K562 (cell line): Measurements from ENCODE around the gene AIF1L. TPM values are rescaled to one million over a fixed set of nuclear protein-coding genes. Genes with fewer than 3 reads are reported as not detected.
"Not testable (repeated sequence)": the region's sequence is repeated elsewhere in the genome, so short reads cannot be mapped to it uniquely, and the experiment has no call there.

ENCODE experiments used
- ATAC-seq: fragments of 200-7000 bp; cut with Tn5 transposase; 3 replicates; pipeline ENCODE4 v1.9.1; 2020; ENCODE audit warnings: moderate library complexity
- BruUV-seq: library from RNA; stranded (reverse); fragments of 400-500 nt; replicated peaks from 2 replicates; lab custom pipeline; 2021; lab: Mats Ljungman, UMichigan
- CTCF ChIA-PET: fragments of 300-600 bp; formaldehyde crosslinking; extraction: SDS; loops from one replicate; lab custom pipeline; 2021; ENCODE audit warnings: low intra/inter-chr PET ratio; lab: Yijun Ruan, JAX
- POLR2A ChIA-PET: fragments of 300-600, 350-650 bp; sonication (Branson Sonifier 250); formaldehyde crosslinking; extraction: SDS; loops from one replicate; lab custom pipeline; 2021; ENCODE audit warnings: antibody characterized with exemption, inconsistent platforms; lab: Yijun Ruan, JAX
- DNase-seq, 4 experiments: peaks; one replicate each; pipeline versions ENCODE4 v3.0.0 to v3.0.0-alpha.2; 2011 to 2018; ENCODE audit warnings: low spot score in 3 of 4, mixed read lengths in 3 of 4; ENCODE audit errors: extremely low read depth in 1 of 4
- FAIRE-seq: peaks from 2 replicates; lab custom pipeline; 2011; peaks lifted over from hg19 to GRCh38; lab: Jason Lieb, UNC
- H2AFZ ChIP-seq: 2 replicates; pipeline ENCODE4 v1.6.0; 2011; ENCODE audit warnings: low read depth, low read length, control low read depth, inconsistent platforms
- H3K27ac ChIP-seq: fragments of 200-600 bp; 3 replicates; pipeline ENCODE4 v1.8.0; 2011; ENCODE audit warnings: low read depth, mild to moderate bottlenecking, control low read depth, inconsistent platforms, low read length, moderate library complexity, mixed read lengths; ENCODE audit errors: extremely low read depth
- H3K27me3 ChIP-seq, 2 experiments: fragments of 300-600 bp in 1 of 2; 2 replicates in 1 of 2; 3 replicates in 1 of 2; pipeline versions ENCODE4 v1.6.0 to v1.8.0; 2011; ENCODE audit warnings: inconsistent platforms in 2 of 2, low read length in 2 of 2, mild to moderate bottlenecking in 1 of 2, mixed read lengths in 1 of 2, moderate library complexity in 1 of 2; ENCODE audit not compliant: control insufficient read depth in 2 of 2, insufficient read depth in 2 of 2
- H3K36me3 ChIP-seq: fragments of 300-600 bp; 3 replicates; pipeline ENCODE4 v1.8.0; 2011; ENCODE audit warnings: mild to moderate bottlenecking, low read length, inconsistent platforms; ENCODE audit not compliant: control insufficient read depth, insufficient read depth
- H3K4me1 ChIP-seq, 2 experiments: fragments of 200-600 bp in 1 of 2; replicated peaks in 1 of 2; 2 replicates in 1 of 2; 3 replicates in 1 of 2; pipeline versions ENCODE4 v1.5.1 to v1.8.0; 2011; ENCODE audit warnings: inconsistent platforms in 2 of 2, low read length in 2 of 2, mild to moderate bottlenecking in 1 of 2, mixed read lengths in 1 of 2, moderate library complexity in 1 of 2; ENCODE audit not compliant: control insufficient read depth in 2 of 2, insufficient read depth in 2 of 2
- H3K4me2 ChIP-seq: 2 replicates; pipeline ENCODE4 v1.6.1; 2011; ENCODE audit warnings: low read length, control low read depth, inconsistent platforms, mixed read lengths; ENCODE audit not compliant: insufficient read depth
- H3K4me3 ChIP-seq: fragments of 200-600 bp; sonication (generic), shearing (Covaris generic); 2 replicates; pipeline ENCODE4 v1.5.1; 2016; ENCODE audit warnings: control low read depth, inconsistent platforms
- H3K79me2 ChIP-seq: fragments of 200-600 bp; 3 replicates; pipeline ENCODE4 v1.8.0; 2011; ENCODE audit warnings: low read length, inconsistent platforms; ENCODE audit not compliant: control insufficient read depth, insufficient read depth
- H3K9ac ChIP-seq, 2 experiments: 2 replicates each; pipeline versions ENCODE4 v1.6.0 to v1.6.1; 2011; ENCODE audit warnings: low read depth in 2 of 2, low read length in 2 of 2, control low read depth in 1 of 2, inconsistent platforms in 1 of 2, mild to moderate bottlenecking in 1 of 2, mixed read lengths in 1 of 2; ENCODE audit not compliant: insufficient read depth in 1 of 2
- H3K9me1 ChIP-seq: one replicate; pipeline ENCODE4 v1.6.0; 2011; ENCODE audit warnings: inconsistent platforms, mild to moderate bottlenecking, low read length, moderate library complexity; ENCODE audit not compliant: control insufficient read depth, insufficient read depth
- H3K9me3 ChIP-seq: replicated peaks from 2 replicates; pipeline ENCODE4 v1.5.1; 2011; ENCODE audit warnings: low read depth, low read length, inconsistent platforms; ENCODE audit not compliant: control insufficient read depth, insufficient read depth
- H4K20me1 ChIP-seq: replicated peaks from 2 replicates; pipeline ENCODE4 v1.6.1; 2011; ENCODE audit warnings: low read length, inconsistent platforms, mixed read lengths; ENCODE audit not compliant: control insufficient read depth, insufficient read depth
- WGBS: fragments of 100-300 bp; shearing (Covaris generic); methylation state at CpG from one replicate; pipeline ENCODE4 v1.1.6; 2016; ENCODE audit warnings: low coverage, mixed read lengths; ENCODE audit not compliant: insufficient coverage; ENCODE audit errors: missing lambda C conversion rate; 5-methylcytosine and 5-hydroxymethylcytosine counted together
- in situ Hi-C: fragments of 300-500 bp; cut with MboI; formaldehyde crosslinking; loops from 4 replicates; pipeline ENCODE4 v1.15.0; 2018; ENCODE audit warnings: inconsistent platforms, mixed read lengths
- intact Hi-C: fragments of 100-400 bp; cut with micrococcal nuclease; formaldehyde crosslinking; loops from 2 replicates; pipeline ENCODE4 v1.14.2; 2022
- polyA plus RNA-seq, 8 experiments: library from polyadenylated mRNA; depleted of rRNA in 4 of 8; stranded (reverse) in 5 of 8; unstranded in 3 of 8; fragments of >200 nt; fragmentation: Nextera tagmentation in 2 of 8; fragmentation: Illumina TruSeq in 1 of 8; extraction: Ambion mirVana in 2 of 8; extraction: Trizol in 1 of 8; gene quantifications; 2 replicates each; pipeline versions ENCODE4 v1.2.1 to v1.2.3, GENCODE V29; 2011 to 2014; ENCODE audit warnings: inconsistent platforms in 1 of 8, missing spikeins in 1 of 8
- total RNA-seq, 7 experiments: library from RNA; depleted of rRNA in 6 of 7; stranded (reverse); fragments of >200 nt in 6 of 7; fragmentation: Illumina TruSeq in 2 of 7; extraction: Trizol in 2 of 7; gene quantifications; 2 replicates each; pipeline versions ENCODE4 v1.2.1 to v1.2.3, GENCODE V29; 2011 to 2021; ENCODE audit warnings: low replicate concordance in 1 of 7
- TF ChIP-seq, protein P1 (sequence below): sonication (generic); formaldehyde crosslinking; IDR thresholded peaks from 2 replicates; pipeline ENCODE4 v1.8.1; 2023; ENCODE audit warnings: mild to moderate bottlenecking, missing genetic modification reagents, moderate library complexity
- TF ChIP-seq, protein P2 (sequence below), 2 experiments: fragments of 450-650 bp in 1 of 2; sonication (generic) in 1 of 2; formaldehyde crosslinking; conservative IDR thresholded peaks; 2 replicates each; pipeline versions ENCODE4 v1.4.0 to v1.8.1; 2020 to 2022; ENCODE audit warnings: mild to moderate bottlenecking in 1 of 2, missing genetic modification reagents in 1 of 2
- TF ChIP-seq, protein P3 (sequence below): sonication (generic); formaldehyde crosslinking; IDR thresholded peaks from 2 replicates; pipeline ENCODE4 v1.8.1; 2023; ENCODE audit warnings: mild to moderate bottlenecking, missing genetic modification reagents

AIF1L gene
- total and polyA plus RNA-seq, 9 of the 15 experiments (the other 6 are each of a cell fraction or from before 2014, with no cell fraction given) = 0.34 to 9.1 (median 1.3) TPM

DNA sequence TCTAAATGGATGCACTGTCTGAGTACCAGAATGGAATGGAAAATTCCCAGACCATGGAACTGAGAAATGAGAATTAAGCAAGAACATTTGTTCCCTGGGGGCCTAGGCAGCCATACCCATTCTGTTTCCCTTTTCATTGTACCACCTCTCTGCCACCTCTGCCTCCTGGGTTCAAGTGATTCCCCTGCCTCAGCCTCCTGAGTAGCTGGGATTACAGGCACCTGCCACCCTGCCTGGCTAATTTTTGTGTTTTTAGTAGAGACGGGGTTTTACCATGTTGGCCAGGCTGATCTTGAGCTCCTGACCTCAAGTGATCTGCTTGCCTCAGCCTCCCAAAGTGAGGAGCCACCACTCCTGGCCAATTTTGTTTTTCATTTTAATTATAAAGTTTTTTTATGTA is 62.3 kb downstream of the AIF1L start:
- H2AFZ ChIP-seq, CTCF ChIA-PET, ATAC-seq, FAIRE-seq, in situ Hi-C loops, H3K4me3 ChIP-seq, H3K4me2 ChIP-seq, H3K27ac ChIP-seq, H3K27me3 ChIP-seq, H3K9me1 ChIP-seq, DNase-seq, H3K9me3 ChIP-seq, H3K4me1 ChIP-seq, BruUV-seq, H4K20me1 ChIP-seq, intact Hi-C loops, H3K9ac ChIP-seq: not testable (repeated sequence)
- TF ChIP-seq, protein P1, sequence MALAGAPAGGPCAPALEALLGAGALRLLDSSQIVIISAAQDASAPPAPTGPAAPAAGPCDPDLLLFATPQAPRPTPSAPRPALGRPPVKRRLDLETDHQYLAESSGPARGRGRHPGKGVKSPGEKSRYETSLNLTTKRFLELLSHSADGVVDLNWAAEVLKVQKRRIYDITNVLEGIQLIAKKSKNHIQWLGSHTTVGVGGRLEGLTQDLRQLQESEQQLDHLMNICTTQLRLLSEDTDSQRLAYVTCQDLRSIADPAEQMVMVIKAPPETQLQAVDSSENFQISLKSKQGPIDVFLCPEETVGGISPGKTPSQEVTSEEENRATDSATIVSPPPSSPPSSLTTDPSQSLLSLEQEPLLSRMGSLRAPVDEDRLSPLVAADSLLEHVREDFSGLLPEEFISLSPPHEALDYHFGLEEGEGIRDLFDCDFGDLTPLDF (CRISPR knock-in tag) = 0 out of 2 replicates have a peak, but pooled peaks have one; percentile 7
- TF ChIP-seq, protein P2, sequence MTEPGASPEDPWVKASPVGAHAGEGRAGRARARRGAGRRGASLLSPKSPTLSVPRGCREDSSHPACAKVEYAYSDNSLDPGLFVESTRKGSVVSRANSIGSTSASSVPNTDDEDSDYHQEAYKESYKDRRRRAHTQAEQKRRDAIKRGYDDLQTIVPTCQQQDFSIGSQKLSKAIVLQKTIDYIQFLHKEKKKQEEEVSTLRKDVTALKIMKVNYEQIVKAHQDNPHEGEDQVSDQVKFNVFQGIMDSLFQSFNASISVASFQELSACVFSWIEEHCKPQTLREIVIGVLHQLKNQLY (CRISPR knock-in tag; conservative IDR thresholded peaks at IDR 0.05) = 0 out of 4 replicates have a peak, but pooled peaks of 1 of the 2 experiments have one; percentile 75
- TF ChIP-seq, protein P3, sequence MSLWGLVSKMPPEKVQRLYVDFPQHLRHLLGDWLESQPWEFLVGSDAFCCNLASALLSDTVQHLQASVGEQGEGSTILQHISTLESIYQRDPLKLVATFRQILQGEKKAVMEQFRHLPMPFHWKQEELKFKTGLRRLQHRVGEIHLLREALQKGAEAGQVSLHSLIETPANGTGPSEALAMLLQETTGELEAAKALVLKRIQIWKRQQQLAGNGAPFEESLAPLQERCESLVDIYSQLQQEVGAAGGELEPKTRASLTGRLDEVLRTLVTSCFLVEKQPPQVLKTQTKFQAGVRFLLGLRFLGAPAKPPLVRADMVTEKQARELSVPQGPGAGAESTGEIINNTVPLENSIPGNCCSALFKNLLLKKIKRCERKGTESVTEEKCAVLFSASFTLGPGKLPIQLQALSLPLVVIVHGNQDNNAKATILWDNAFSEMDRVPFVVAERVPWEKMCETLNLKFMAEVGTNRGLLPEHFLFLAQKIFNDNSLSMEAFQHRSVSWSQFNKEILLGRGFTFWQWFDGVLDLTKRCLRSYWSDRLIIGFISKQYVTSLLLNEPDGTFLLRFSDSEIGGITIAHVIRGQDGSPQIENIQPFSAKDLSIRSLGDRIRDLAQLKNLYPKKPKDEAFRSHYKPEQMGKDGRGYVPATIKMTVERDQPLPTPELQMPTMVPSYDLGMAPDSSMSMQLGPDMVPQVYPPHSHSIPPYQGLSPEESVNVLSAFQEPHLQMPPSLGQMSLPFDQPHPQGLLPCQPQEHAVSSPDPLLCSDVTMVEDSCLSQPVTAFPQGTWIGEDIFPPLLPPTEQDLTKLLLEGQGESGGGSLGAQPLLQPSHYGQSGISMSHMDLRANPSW (CRISPR knock-in tag) = peak; percentile 81; the same call in 1 of the 2 replicates
- peaks cover 24% of the 10 kb centered on the region; the same call in 2 of the 3 replicates for H3K79me2 ChIP-seq
- POLR2A ChIA-PET = interaction anchor here (0.6 to 22.5 kb wide), 8 partner anchors 8 to 71 kb away, joined by 3 to 583 read pairs (median 16); partner anchors contain the start of gene NUP214
- peaks cover 94% of the 10 kb centered on the region for H3K36me3 ChIP-seq
- WGBS = 89% methylated on average over 1 of the region's 1 CpG
